Body of pancreas (tissue), 4 donors: Measurements from ENCODE around the gene CAMTA1. TPM values are rescaled to one million over a fixed set of nuclear protein-coding genes. Genes with fewer than 3 reads are reported as not detected.
"Not testable (repeated sequence)": the region's sequence is repeated elsewhere in the genome, so short reads cannot be mapped to it uniquely, and the experiment has no call there.

Experiments used
- ATAC-seq: fragments of 150-250 bp; one replicate; pipeline ENCODE4 v1.9.1; 2016
- DNase-seq, 4 donors: peaks; one replicate each; pipeline ENCODE4 v3.0.0-alpha.2; 2019
- H3K27ac ChIP-seq, 4 donors: fragments of 200-600 bp; sonication (generic); 1 replicate in 3 of 4; 2 replicates in 1 of 4; pipeline versions ENCODE4 v1.5.1 to v1.6.1; 2016 to 2019; ENCODE audit warnings: mild to moderate bottlenecking in 1 of 4, mixed read lengths in 1 of 4, moderate library complexity in 1 of 4
- H3K27me3 ChIP-seq, 2 donors: fragments of 200-600 bp; sonication (generic); one replicate each; pipeline ENCODE4 v1.6.0; 2016; ENCODE audit warnings: mild to moderate bottlenecking in 1 of 2
- H3K36me3 ChIP-seq, 2 donors: fragments of 200-600 bp; sonication (generic); replicated peaks in 1 of 2; 2 replicates each; pipeline ENCODE4 v1.5.1; 2016; ENCODE audit warnings: low read depth in 2 of 2; ENCODE audit not compliant: insufficient read depth in 1 of 2
- H3K4me1 ChIP-seq: fragments of 200-600 bp; sonication (generic); one replicate; pipeline ENCODE4 v1.6.0; 2016
- H3K4me3 ChIP-seq, 2 donors: fragments of 200-600 bp; sonication (generic); 1 replicate in 1 of 2; 2 replicates in 1 of 2; pipeline ENCODE4 v1.5.1; 2016 to 2019
- H3K9me3 ChIP-seq, 3 donors: fragments of 200-600 bp; sonication (generic); 1 replicate in 2 of 3; 2 replicates in 1 of 3; pipeline ENCODE4 v1.5.1; 2016
- CTCF ChIP-seq, 7 experiments: fragments of 450-650 bp in 4 of 7; fragments of 200-600 bp in 3 of 7; sonication (generic) in 3 of 7; IDR thresholded peaks; one replicate each; pipeline ENCODE4 v1.5.1; 2016 to 2019; ENCODE audit warnings: antibody characterized with exemption in 7 of 7
- POLR2A ChIP-seq, 3 donors: fragments of 450-650 bp; IDR thresholded peaks; one replicate each; pipeline ENCODE4 v1.6.1; 2016; ENCODE audit warnings: antibody characterized with exemption in 3 of 3, mild to moderate bottlenecking in 2 of 3
- WGBS, 2 donors: methylation state at CpG; one replicate each; pipeline ENCODE4 v1.1.5; 2017; 5-methylcytosine and 5-hydroxymethylcytosine counted together
- intact Hi-C: fragments of 100-400 bp; cut with DNase I; formaldehyde crosslinking; loops from one replicate; pipeline ENCODE4 v1.15.1; 2023
- total RNA-seq, 2 donors: library from RNA; depleted of rRNA; stranded (reverse); fragments of >200 nt; gene quantifications; one replicate each; pipeline ENCODE4 v1.1.0, GENCODE V29; 2016

CAMTA1 gene
- total RNA-seq: 10 to 100 TPM; 36.3 to 59.7 TPM

GRCh38 chr1:6785318-6785727, at the start of gene CAMTA1:
Gene CAMTA1 (plus strand): TSS chr1:6785454. CDS start chr1:6785531, 77 bp downstream.
- ATAC-seq (no peak), DNase-seq (no peak)
- no peak for TF ChIP-seq CTCF (IDR thresholded peaks at IDR 0.05)
- no peak for TF ChIP-seq POLR2A (IDR thresholded peaks at IDR 0.05)
- H3K36me3 ChIP-seq: no peaks in the 10 kb centered on the region
- H3K4me1 ChIP-seq: peaks cover 22% of the 10 kb centered on the region
- no peaks in the 10 kb centered on the region for H3K9me3 ChIP-seq
- 0% methylated on average over 29 of the region's 69 CpGs; no CpG with 5 or more reads in 1 of the 2 donors for WGBS, 2 donors
- intact Hi-C loops: no loop called here
- H3K4me3 ChIP-seq: peak within 1 kb of the TSS; percentile 35 to 71
- no peaks in the 10 kb centered on the region for H3K27me3 ChIP-seq
- H3K27ac ChIP-seq: peak within 1 kb of the TSS; percentile 95 to 100 (median 100)

- intact Hi-C loops: no loop called here
- no peak overlapping the region for H3K4me3 ChIP-seq
- ATAC-seq (no peak), DNase-seq (no peak)
- TF ChIP-seq CTCF (IDR thresholded peaks at IDR 0.05) (no peak), POLR2A (IDR thresholded peaks at IDR 0.05) (no peak)
- no peaks in the 10 kb centered on the region for H3K4me1 ChIP-seq
- H3K27ac ChIP-seq: no peak overlapping the region
- H3K9me3 ChIP-seq: no peaks in the 10 kb centered on the region
- no peaks in the 10 kb centered on the region for H3K36me3 ChIP-seq
- WGBS, 2 donors: 71 to 86% methylated on average over 30 of the region's 30 CpGs
- H3K27me3 ChIP-seq: no peaks in the 10 kb centered on the region
Measured at GRCh38 chr1:6738987-6739676, 46.1 kb upstream of the CAMTA1 start.

GRCh38 chr1:6742676-6743188, 42.5 kb upstream of the CAMTA1 start:
- H3K36me3 ChIP-seq, ATAC-seq, H3K27ac ChIP-seq, DNase-seq, H3K4me3 ChIP-seq, H3K4me1 ChIP-seq, H3K9me3 ChIP-seq, H3K27me3 ChIP-seq, intact Hi-C loops: not testable (repeated sequence)
- WGBS, 2 donors: 56 to 72% methylated on average over 7 of the region's 7 CpGs

- H3K27ac ChIP-seq: no peak overlapping the region
- DNase-seq: peak in 1 of 4 donors; percentile 38
- TF ChIP-seq POLR2A (IDR thresholded peaks at IDR 0.05) (no peak), CTCF (IDR thresholded peaks at IDR 0.05) (no peak)
- H3K4me1 ChIP-seq: no peaks in the 10 kb centered on the region
- ATAC-seq: no peak
- no peak overlapping the region for H3K4me3 ChIP-seq
- H3K36me3 ChIP-seq: no peaks in the 10 kb centered on the region
- H3K27me3 ChIP-seq: no peaks in the 10 kb centered on the region
- intact Hi-C loops: no loop called here
- no peaks in the 10 kb centered on the region for H3K9me3 ChIP-seq
- WGBS, 2 donors: 48 to 54% methylated on average over 9 to 20 of the region's 20 CpGs
Measured at GRCh38 chr1:6743189-6744101, 41.8 kb upstream of the CAMTA1 start.

GRCh38 chr1:6745073-6745472, 40.2 kb upstream of the CAMTA1 start:
- WGBS, 2 donors: 79 to 89% methylated on average over 5 of the region's 5 CpGs
- DNase-seq (no peak), ATAC-seq (no peak)
- no peaks in the 10 kb centered on the region for H3K36me3 ChIP-seq
- TF ChIP-seq POLR2A (IDR thresholded peaks at IDR 0.05): no peak
- TF ChIP-seq CTCF (IDR thresholded peaks at IDR 0.05): no peak
- H3K9me3 ChIP-seq: no peaks in the 10 kb centered on the region
- no peak overlapping the region for H3K27ac ChIP-seq
- H3K27me3 ChIP-seq: no peaks in the 10 kb centered on the region
- H3K4me3 ChIP-seq: no peak overlapping the region
- intact Hi-C loops: no loop called here
- no peaks in the 10 kb centered on the region for H3K4me1 ChIP-seq
